ENCODE results near the gene MED27. TPM values are rescaled to one million over a fixed set of nuclear protein-coding genes. Genes with fewer than 3 reads are reported as not detected.

The MED27 gene
- total RNA-seq, 2 experiments from 2014 or later, result 31.3 to 32.9 TPM

DNA sequence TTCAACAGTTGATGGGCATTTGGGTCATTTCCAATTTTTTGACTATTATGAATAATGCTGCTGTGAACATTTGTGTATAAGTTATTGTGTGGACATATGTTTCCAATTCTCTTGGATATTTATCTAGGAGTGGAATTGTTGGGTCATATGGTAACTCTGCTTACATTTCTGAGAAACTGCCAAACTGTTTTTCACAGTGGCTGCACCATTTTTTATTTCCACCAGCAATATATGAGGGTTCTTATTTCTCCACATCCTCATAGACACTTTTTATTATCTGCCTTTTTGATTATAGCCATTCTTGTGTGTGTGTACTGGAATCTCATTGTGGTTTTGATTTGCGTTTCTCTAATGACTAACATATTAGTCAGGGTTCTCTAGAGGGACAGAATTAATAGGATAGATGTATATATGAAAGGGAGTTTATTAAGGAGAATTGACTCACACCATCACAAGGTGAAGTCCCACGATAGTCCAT lies 14.7 kb upstream of the MED27 start:
- DNase-seq, result no peak
- H3K4me3 Mint-ChIP-seq, result no peak overlapping the region
- no peak overlapping the region for H3K27ac Mint-ChIP-seq
- peaks cover 44% of the 10 kb centered on the region for H3K27me3 Mint-ChIP-seq
- no peaks in the 10 kb centered on the region for H3K4me1 Mint-ChIP-seq
- H3K9me3 Mint-ChIP-seq, result no peaks in the 10 kb centered on the region
- H3K36me3 Mint-ChIP-seq, result no peaks in the 10 kb centered on the region

DNA sequence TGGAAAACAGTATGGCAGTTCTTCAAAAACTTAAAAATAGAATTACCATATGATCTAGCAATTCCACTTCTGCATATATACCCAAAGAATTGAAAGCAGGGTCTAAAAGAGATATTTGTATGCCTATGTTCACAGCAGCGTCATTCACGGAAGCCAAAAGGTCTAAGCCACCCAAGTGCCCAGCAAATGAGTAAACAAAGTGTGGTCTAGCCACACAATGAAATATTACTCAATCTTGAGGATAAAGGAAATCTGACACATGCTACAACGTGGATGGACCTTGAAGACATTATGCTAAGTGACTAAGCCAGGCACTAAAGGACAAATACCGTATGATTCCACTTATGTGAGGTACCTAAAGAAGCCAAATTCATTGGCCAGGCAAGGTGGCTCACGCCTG lies 11.1 kb upstream of the MED27 start:
- H3K27me3 Mint-ChIP-seq, result peaks cover 15% of the 10 kb centered on the region
- no peaks in the 10 kb centered on the region for H3K4me1 Mint-ChIP-seq
- H3K27ac Mint-ChIP-seq, result no peak overlapping the region
- H3K36me3 Mint-ChIP-seq, result no peaks in the 10 kb centered on the region
- DNase-seq, result no peak
- no peak overlapping the region for H3K4me3 Mint-ChIP-seq
- H3K9me3 Mint-ChIP-seq, result no peaks in the 10 kb centered on the region

DNA sequence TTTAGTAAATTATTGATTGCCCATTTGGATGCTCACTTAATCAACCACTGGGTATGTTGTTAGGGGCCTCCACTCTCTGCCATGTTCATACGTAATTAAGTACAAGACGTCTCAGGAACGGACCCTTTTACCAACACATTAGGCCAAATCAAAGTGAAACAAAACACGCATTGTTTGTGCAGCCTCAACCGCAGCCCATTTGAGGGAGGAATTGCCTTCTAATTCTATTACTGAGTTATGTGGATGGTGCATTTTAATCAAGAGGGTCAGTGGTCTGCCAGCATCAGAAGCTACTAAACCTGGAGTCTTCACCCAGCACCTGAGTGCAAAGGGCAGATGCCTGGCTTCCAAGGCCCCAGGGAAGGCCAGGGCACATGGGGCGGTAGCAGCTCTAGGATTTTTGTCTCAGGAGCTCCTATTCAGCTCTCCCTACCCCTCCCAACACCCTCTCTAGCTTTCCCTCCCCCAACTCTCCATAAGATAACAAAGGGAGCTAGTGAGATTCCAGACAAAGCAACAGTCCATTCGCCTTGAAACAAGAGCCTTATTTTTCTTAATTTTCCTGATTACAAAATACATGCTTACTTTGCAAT lies 7.9 kb upstream of the MED27 start:
- Mint-ChIP-seq H3K4me1 (no peaks in the 10 kb centered on the region), H3K36me3 (no peaks in the 10 kb centered on the region), H3K27ac (no peak overlapping the region), H3K4me3 (no peak overlapping the region), H3K27me3 (peaks cover 9% of the 10 kb centered on the region), H3K9me3 (no peaks in the 10 kb centered on the region)
- no peak for DNase-seq

DNA sequence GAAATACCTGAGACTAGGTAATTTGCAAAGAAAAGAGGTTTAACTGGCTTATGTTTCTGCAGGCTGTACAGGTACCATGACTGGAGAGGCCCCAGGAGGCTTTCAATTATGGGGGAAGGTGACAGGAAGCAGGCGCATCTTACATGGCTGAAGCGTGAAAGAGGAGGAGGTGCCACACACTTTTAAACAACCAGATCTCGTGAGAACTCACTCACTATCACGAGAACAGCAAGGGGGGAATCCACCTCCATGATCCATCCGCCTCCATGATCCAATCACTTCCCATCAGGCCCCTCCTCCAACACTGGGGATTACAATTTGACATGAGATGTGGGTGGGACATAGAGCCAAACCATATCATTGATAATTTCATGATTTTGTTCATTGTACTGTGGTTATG lies 2.5 kb upstream of the MED27 start:
- Mint-ChIP-seq H3K27me3 (peaks cover 9% of the 10 kb centered on the region), H3K36me3 (peaks cover 7% of the 10 kb centered on the region), H3K4me1 (peaks cover 23% of the 10 kb centered on the region), H3K4me3 (no peak overlapping the region), H3K9me3 (no peaks in the 10 kb centered on the region), H3K27ac (no peak overlapping the region)
- no peak for DNase-seq

DNA sequence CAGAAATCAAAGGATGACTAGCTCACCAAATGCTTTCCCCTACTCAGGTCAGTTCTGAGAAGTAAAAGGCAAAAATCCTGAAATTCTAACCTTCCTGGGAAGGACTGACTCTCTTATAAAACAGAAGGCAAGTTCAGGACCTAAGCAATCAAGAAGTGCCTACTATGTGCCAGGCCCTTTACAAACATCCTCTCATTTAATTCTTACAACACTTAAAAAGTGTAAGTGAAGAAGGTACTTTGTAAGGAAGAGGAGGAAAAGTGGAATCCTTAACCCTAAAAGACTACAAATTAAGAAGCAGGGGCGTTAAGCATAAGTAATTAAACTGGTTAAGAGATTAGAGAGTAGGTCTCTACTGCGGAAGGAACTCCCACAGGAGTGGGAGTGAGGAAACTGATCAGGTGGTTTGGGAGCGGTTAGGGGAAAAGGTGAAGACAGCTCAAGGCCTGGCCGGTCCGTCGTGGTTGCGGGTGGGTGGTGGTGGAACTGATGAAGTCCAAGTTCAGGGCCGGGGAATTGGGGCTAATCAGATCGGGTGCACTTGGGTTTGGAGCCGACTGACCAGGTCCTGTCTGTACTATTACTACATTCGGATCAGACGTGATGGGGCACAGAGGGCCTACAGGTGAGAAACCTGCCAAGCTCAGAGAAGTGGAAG lies 839 bp downstream of the MED27 start:
- DNase-seq, result no peak
- no peaks in the 10 kb centered on the region for H3K9me3 Mint-ChIP-seq
- peaks cover 6% of the 10 kb centered on the region for H3K27me3 Mint-ChIP-seq
- H3K4me3 Mint-ChIP-seq, result peak overlapping the region; percentile 93
- H3K36me3 Mint-ChIP-seq, result peaks cover 17% of the 10 kb centered on the region
- H3K27ac Mint-ChIP-seq, result peak overlapping the region; percentile 82
- H3K4me1 Mint-ChIP-seq, result peaks cover 48% of the 10 kb centered on the region

DNA sequence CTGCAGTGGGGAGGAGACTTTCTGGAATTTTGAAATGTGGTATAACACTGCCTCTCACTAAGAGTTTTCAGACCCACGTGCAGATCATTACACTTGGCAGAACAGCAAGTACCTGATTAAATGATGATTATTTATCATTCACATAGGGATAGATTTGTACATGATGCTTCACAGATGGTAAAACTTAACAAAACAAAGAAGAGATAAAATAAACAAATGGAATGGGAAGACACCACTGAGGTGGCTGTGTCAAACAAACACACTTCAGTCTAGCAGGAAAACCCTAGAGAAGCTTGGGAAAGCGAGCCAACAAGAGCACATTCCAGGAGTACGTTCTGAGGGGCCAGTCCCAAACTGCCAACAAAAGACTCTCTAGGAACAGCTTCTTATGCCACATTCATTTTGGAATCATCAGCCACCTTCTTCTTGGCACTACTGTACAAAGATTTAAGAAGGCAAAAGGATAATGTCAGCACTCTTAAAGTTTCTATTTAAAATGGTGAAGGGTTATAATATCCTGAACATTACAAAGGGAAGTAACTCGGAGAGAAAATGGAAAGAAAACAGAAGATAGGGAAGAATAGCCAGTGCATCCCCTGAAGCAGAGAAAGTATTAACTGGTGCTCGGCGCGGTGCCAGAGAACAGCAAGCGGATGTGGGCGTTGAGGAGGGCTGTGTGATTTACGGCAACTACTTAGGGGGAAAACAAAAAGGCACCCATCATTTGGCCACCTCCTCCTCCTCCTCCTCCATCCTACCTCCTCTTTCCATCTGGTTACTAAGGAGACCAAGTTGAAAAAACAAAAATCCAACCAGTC lies 1.6 kb downstream of the MED27 start:
- DNase-seq, result peak; percentile 12
- Mint-ChIP-seq H3K36me3 (peaks cover 21% of the 10 kb centered on the region), H3K4me1 (peaks cover 55% of the 10 kb centered on the region), H3K27me3 (peaks cover 6% of the 10 kb centered on the region), H3K4me3 (peak overlapping the region; percentile 93), H3K27ac (peak overlapping the region; percentile 82), H3K9me3 (no peaks in the 10 kb centered on the region)

DNA sequence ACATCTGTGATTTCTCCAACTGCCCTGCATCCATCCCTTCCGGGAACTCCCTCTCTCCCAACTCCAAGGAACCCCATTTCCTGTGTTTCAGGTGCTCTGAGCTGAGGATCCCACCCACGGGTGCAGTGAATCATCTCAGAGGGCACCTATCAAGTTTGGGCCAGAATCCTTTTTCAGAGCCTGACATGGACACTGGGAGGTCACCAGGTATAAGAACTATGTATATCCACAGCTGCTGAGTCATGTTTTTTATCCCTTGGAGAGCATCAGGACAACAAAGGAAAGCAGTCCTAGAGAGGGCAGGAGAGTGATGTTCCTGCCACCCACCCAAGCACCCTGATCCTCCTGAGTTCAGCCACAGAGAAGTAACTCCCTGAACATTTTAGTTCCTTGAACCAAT lies 3.8 kb downstream of the MED27 start:
- Mint-ChIP-seq H3K4me3 (no peak overlapping the region), H3K36me3 (peaks cover 26% of the 10 kb centered on the region), H3K4me1 (peaks cover 67% of the 10 kb centered on the region), H3K27me3 (no peaks in the 10 kb centered on the region), H3K9me3 (no peaks in the 10 kb centered on the region), H3K27ac (no peak overlapping the region)
- no peak for DNase-seq

DNA sequence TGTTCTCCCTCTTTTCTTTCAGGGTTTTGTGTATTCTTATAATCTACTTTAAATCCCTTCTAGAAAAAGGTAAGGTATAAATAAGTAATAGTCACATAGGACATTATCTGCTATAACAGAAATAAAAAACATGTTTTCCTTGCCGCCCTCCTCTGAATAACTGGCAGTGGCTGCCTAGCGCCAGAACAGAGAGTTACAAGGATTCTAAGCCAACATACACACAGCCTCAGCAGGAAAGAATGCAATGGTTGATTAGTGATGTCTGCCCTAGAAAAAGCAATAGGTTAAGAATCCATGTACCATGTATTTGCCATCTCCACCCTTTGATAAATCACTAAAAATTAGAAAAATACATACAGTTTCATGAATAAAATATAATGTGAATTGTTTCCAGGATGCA lies 4.9 kb downstream of the MED27 start:
- no peak overlapping the region for H3K27ac Mint-ChIP-seq
- H3K4me1 Mint-ChIP-seq, result peaks cover 61% of the 10 kb centered on the region

DNA sequence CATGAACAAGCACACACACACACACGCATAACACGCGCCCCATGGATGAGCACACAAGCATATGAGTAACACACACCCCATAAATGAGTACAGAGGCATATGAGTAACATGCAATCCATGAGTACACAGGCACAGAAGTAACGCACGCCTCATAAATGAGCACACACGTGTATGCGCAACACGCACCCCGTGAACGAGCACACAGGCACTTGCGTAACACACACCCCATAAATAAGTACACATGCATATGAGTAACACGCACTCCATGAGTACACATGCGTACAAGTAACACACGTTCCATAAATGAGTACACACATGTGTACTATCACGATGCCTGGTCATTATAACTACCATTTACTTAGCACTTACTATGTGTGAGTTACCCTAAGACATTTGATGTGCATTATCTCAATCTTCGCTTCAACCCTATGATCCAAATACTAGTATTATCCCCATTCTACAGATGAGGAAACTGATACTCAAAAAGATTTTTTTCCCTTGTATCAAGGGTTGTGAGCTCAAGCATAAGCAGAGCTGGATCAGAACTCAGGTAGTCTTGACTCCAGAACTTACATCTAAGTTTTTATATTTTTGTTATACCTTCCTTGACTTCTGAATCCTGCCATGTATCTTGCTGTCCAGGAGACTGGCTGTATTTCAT lies 7.7 kb downstream of the MED27 start:
- Mint-ChIP-seq H3K4me1 (peaks cover 54% of the 10 kb centered on the region), H3K36me3 (peaks cover 22% of the 10 kb centered on the region), H3K4me3 (no peak overlapping the region), H3K27ac (no peak overlapping the region), H3K27me3 (no peaks in the 10 kb centered on the region), H3K9me3 (no peaks in the 10 kb centered on the region)
- DNase-seq, result no peak

More for the DNA sequence above, 4.9 kb downstream of the MED27 start:
- no peak for DNase-seq
- Mint-ChIP-seq H3K27me3 (no peaks in the 10 kb centered on the region), H3K36me3 (peaks cover 26% of the 10 kb centered on the region), H3K4me3 (no peak overlapping the region), H3K9me3 (no peaks in the 10 kb centered on the region)

DNA sequence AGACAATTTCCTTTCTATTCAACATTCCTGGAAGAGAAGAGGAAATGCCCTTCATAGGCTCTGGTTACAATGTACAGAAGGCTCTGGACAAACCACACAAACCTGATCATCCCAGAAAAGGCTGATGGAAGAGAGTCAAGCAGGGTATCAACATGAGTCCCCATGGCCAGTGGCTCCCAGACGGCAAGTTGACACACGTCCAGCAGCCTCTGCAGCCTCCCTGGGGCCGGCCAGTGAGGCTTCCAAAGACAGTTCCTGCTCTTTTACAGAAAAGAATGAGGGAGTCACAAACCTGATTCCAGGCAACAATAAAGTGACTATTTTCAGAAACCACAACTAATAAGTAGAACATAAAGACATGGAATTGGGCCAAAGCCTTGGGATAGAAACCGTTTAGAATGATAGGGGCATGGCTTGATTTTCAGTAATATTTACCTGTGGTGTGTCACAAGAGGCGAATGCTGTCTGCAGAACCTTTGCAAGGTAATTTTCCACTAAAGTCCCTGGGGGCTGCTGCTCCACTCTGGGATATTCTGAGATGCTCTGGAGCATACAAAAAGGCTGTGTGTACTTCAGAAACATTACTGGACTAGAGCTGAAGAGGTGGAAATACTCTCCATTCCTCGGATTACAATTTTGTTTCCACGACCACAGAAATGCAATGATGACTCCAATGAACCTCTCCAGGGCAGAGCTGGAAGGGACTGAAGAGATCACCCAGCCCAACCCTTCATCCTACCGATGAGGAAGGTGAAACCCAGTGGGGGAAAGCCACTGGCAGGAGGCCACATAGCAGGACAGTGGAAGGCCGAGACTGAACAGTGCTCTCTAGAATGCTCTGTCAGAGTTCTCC lies 10.4 kb downstream of the MED27 start:
- H3K27me3 Mint-ChIP-seq, result no peaks in the 10 kb centered on the region
- H3K27ac Mint-ChIP-seq, result no peak overlapping the region
- peaks cover 36% of the 10 kb centered on the region for H3K4me1 Mint-ChIP-seq
- H3K36me3 Mint-ChIP-seq, result peaks cover 12% of the 10 kb centered on the region
- DNase-seq, result no peak
- H3K4me3 Mint-ChIP-seq, result no peak overlapping the region
- no peaks in the 10 kb centered on the region for H3K9me3 Mint-ChIP-seq

DNA sequence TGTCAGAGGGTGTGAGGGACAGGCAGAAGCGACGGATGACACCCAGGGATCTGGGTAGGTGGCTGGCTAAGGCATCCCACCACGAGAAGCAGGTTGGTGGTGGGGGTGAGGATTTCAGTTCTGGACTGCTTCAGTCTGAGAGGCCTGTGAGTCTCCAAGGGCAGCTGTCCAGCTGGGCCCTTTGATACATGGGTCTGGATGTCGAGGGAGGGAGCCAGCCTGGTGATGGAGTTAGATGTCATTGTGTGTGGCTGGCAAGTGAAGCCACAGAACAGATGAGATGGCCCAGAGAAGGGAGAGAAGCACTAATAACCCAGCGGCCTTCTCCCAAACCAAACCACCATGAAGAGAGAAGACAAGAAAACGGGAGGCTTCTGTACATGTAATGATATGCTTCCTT lies 11.1 kb downstream of the MED27 start:
- no peaks in the 10 kb centered on the region for H3K9me3 Mint-ChIP-seq
- H3K27ac Mint-ChIP-seq, result no peak overlapping the region
- no peaks in the 10 kb centered on the region for H3K27me3 Mint-ChIP-seq
- H3K4me1 Mint-ChIP-seq, result peaks cover 29% of the 10 kb centered on the region
- peaks cover 12% of the 10 kb centered on the region for H3K36me3 Mint-ChIP-seq
- no peak overlapping the region for H3K4me3 Mint-ChIP-seq
- no peak for DNase-seq

DNA sequence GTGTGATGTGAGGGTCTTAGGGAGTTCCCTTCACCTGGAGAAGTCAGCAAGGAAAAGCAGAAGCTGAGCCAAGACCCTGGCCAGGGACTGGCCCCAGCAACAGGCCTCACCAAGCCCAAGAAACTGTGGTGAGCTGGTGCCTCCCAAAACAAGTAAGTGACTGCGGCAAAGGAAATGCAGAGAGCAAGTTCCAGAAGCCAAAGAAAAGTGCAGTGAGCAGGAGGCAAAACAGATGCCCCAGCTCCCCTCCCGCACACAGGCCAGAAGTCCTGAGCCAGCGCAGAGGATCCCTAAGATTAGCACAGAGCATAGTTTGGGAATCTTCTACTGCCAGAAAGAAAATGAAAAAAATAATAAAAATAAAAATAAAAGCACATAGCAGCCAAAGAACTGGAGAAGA lies 13.2 kb downstream of the MED27 start:
- no peak overlapping the region for H3K4me3 Mint-ChIP-seq
- peaks cover 12% of the 10 kb centered on the region for H3K4me1 Mint-ChIP-seq
- H3K9me3 Mint-ChIP-seq, result no peaks in the 10 kb centered on the region
- H3K27me3 Mint-ChIP-seq, result no peaks in the 10 kb centered on the region
- peaks cover 5% of the 10 kb centered on the region for H3K36me3 Mint-ChIP-seq
- no peak overlapping the region for H3K27ac Mint-ChIP-seq
- no peak for DNase-seq

DNA sequence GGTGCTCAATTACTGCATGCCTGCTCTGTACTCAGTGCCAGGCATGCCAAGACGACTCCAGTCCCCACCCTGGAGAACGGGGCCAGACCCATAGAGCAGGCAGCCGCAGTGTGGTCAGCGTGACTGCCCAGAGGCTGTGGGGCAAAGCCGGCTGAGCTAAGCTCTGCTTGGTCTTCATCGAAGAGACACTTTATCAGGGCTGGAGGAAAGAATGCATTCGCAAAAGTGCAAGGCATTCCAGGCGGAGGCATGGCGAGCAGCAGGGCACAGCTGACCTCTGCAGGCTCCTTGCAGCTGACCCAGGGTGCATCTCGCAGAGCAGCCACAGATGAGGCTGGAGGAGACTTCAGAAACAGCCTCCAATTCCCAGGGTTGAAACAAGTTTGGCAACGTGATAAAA lies 13.6 kb downstream of the MED27 start:
- no peaks in the 10 kb centered on the region for H3K9me3 Mint-ChIP-seq
- H3K4me3 Mint-ChIP-seq, result no peak overlapping the region
- no peak for DNase-seq
- H3K27me3 Mint-ChIP-seq, result no peaks in the 10 kb centered on the region
- peaks cover 4% of the 10 kb centered on the region for H3K36me3 Mint-ChIP-seq
- no peak overlapping the region for H3K27ac Mint-ChIP-seq
- H3K4me1 Mint-ChIP-seq, result peaks cover 12% of the 10 kb centered on the region

DNA sequence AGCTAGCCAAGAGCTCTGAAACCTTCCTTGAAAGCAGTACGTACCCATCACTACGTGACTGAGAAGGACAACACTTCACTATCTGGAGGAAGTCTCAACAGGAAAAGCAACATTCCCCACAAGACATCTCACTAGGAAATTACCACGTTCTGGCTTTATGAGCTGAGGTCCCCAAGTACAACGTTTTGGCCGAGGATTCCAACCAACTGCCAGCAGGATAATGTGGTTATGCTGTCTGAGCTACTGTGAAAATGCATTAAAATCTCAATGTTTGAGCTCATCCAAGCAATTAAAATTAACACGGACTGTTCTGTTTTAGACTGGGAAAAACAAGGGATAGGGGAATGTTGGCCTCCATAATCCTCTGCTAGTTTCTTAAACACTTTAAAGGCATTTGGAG lies 16.4 kb downstream of the MED27 start:
- peaks cover 9% of the 10 kb centered on the region for H3K4me1 Mint-ChIP-seq
- no peak for DNase-seq
- H3K36me3 Mint-ChIP-seq, result peaks cover 26% of the 10 kb centered on the region
- H3K27me3 Mint-ChIP-seq, result no peaks in the 10 kb centered on the region
- H3K9me3 Mint-ChIP-seq, result peaks cover 13% of the 10 kb centered on the region
- H3K27ac Mint-ChIP-seq, result no peak overlapping the region
- no peak overlapping the region for H3K4me3 Mint-ChIP-seq

Data from activated naive CD8-positive, alpha-beta T cell treated with anti-CD3 and anti-CD28 coated beads for 36 hours (primary cell).